ENCODE data around the gene MTG2.

Gene MTG2

GRCh38 chr20:62232194-62232593, 49.4 kb downstream of the MTG2 start:
- in situ Hi-C loops (cut with HindIII; ENCODE audit: low sequenced_read_pairs) = no loop called here

GRCh38 chr20:62232770-62233645, 50.2 kb downstream of the MTG2 start:
- in situ Hi-C loops (cut with HindIII; ENCODE audit: low sequenced_read_pairs) = no loop called here

GRCh38 chr20:62233684-62234083, 50.9 kb downstream of the MTG2 start:
- in situ Hi-C loops (cut with HindIII; ENCODE audit: low sequenced_read_pairs) = no loop called here

GRCh38 chr20:62234339-62234738, 51.5 kb downstream of the MTG2 start:
- in situ Hi-C loops (cut with HindIII; ENCODE audit: low sequenced_read_pairs) = no loop called here

GRCh38 chr20:62235001-62235776, 52.4 kb downstream of the MTG2 start:
- in situ Hi-C loops (cut with HindIII; ENCODE audit: low sequenced_read_pairs) = no loop called here

- in situ Hi-C loops (cut with HindIII; ENCODE audit: low sequenced_read_pairs) = no loop called here
Observed at GRCh38 chr20:62235777-62236157, 52.9 kb downstream of the MTG2 start.

- in situ Hi-C loops (cut with HindIII; ENCODE audit: low sequenced_read_pairs) = no loop called here
Observed at GRCh38 chr20:62236200-62236599, 53.4 kb downstream of the MTG2 start.

- in situ Hi-C loops (cut with HindIII; ENCODE audit: low sequenced_read_pairs) = no loop called here
Observed at GRCh38 chr20:62236766-62237513, 54.1 kb downstream of the MTG2 start.

- in situ Hi-C loops (cut with HindIII; ENCODE audit: low sequenced_read_pairs) = no loop called here
Observed at GRCh38 chr20:62237514-62237800, 54.6 kb downstream of the MTG2 start.

GRCh38 chr20:62237801-62238568, 55.2 kb downstream of the MTG2 start, which contains the start of gene OSBPL2:
OSBPL2 (plus strand) TSS chr20:62238521; CDS start chr20:62256185, 17,664 bp downstream.
- in situ Hi-C loops (cut with HindIII; ENCODE audit: low sequenced_read_pairs) = no loop called here

- in situ Hi-C loops (cut with HindIII; ENCODE audit: low sequenced_read_pairs) = no loop called here
Observed at GRCh38 chr20:62238569-62239277, 55.9 kb downstream of the MTG2 start.

- in situ Hi-C loops (cut with HindIII; ENCODE audit: low sequenced_read_pairs) = no loop called here
Observed at GRCh38 chr20:62239278-62239879, 56.6 kb downstream of the MTG2 start.

- in situ Hi-C loops (cut with HindIII; ENCODE audit: low sequenced_read_pairs) = no loop called here
Observed at GRCh38 chr20:62240020-62240685, 57.3 kb downstream of the MTG2 start.

- in situ Hi-C loops (cut with HindIII; ENCODE audit: low sequenced_read_pairs) = no loop called here
Observed at GRCh38 chr20:62241506-62241905, 58.7 kb downstream of the MTG2 start.

- in situ Hi-C loops (cut with HindIII; ENCODE audit: low sequenced_read_pairs) = no loop called here
Observed at GRCh38 chr20:62242176-62242575, 59.3 kb downstream of the MTG2 start.

GRCh38 chr20:62243106-62243505, 60.3 kb downstream of the MTG2 start:
- in situ Hi-C loops (cut with HindIII; ENCODE audit: low sequenced_read_pairs) = no loop called here

GRCh38 chr20:62243906-62244515, 61.2 kb downstream of the MTG2 start:
- in situ Hi-C loops (cut with HindIII; ENCODE audit: low sequenced_read_pairs) = no loop called here

- in situ Hi-C loops (cut with HindIII; ENCODE audit: low sequenced_read_pairs) = no loop called here
Observed at GRCh38 chr20:62244644-62245108, 61.8 kb downstream of the MTG2 start.

GRCh38 chr20:62245911-62246280, 63.1 kb downstream of the MTG2 start:
- in situ Hi-C loops (cut with HindIII; ENCODE audit: low sequenced_read_pairs) = no loop called here
